H9 (cell line): ENCODE data around the gene ADARB2. TPM values are rescaled to one million over a fixed set of nuclear protein-coding genes. Genes with fewer than 3 reads are reported as not detected.

Experiments used
- DNase-seq: peaks from one replicate; pipeline ENCODE4 v3.0.0-alpha.2; 2017
- H2AFZ ChIP-seq: one replicate; pipeline ENCODE4 v1.6.1; 2013; ENCODE audit warnings: mild to moderate bottlenecking, low read length, control low read depth, moderate library complexity
- H2AK5ac ChIP-seq: 2 replicates; pipeline ENCODE4 v1.6.1; 2013; ENCODE audit warnings: low read length, control low read depth, mixed read lengths; ENCODE audit not compliant: insufficient read length
- H2BK120ac ChIP-seq: one replicate; pipeline ENCODE4 v1.6.1; 2013; ENCODE audit warnings: low read depth, mild to moderate bottlenecking, low read length, control low read depth, inconsistent platforms; ENCODE audit not compliant: poor library complexity, severe bottlenecking
- H2BK12ac ChIP-seq: 2 replicates; pipeline ENCODE4 v1.6.1; 2013; ENCODE audit warnings: low read length, control low read depth, mixed read lengths, low read depth; ENCODE audit not compliant: insufficient read length
- H2BK15ac ChIP-seq: 2 replicates; pipeline ENCODE4 v1.6.1; 2013; ENCODE audit warnings: low read depth, low read length, control low read depth
- H2BK20ac ChIP-seq: one replicate; pipeline ENCODE4 v1.6.1; 2013; ENCODE audit warnings: low read depth, mild to moderate bottlenecking, low read length, control low read depth, inconsistent platforms; ENCODE audit not compliant: poor library complexity, severe bottlenecking
- H2BK5ac ChIP-seq: 2 replicates; pipeline ENCODE4 v1.6.1; 2013; ENCODE audit warnings: low read length, control low read depth, mixed read lengths; ENCODE audit not compliant: insufficient read length
- H3K14ac ChIP-seq: 2 replicates; pipeline ENCODE4 v1.6.1; 2013; ENCODE audit warnings: low read length, control low read depth; ENCODE audit not compliant: insufficient read depth
- H3K18ac ChIP-seq: 2 replicates; pipeline ENCODE4 v1.6.1; 2013; ENCODE audit warnings: low read depth, mild to moderate bottlenecking, mixed read lengths, low read length, control low read depth; ENCODE audit not compliant: insufficient read length
- H3K23ac ChIP-seq: 2 replicates; pipeline ENCODE4 v1.6.1; 2013; ENCODE audit warnings: low read length, control low read depth, mixed read lengths, low read depth; ENCODE audit not compliant: insufficient read length
- H3K23me2 ChIP-seq: 2 replicates; pipeline ENCODE4 v1.6.1; 2013; ENCODE audit warnings: low read depth, mild to moderate bottlenecking, mixed read lengths, low read length, control low read depth; ENCODE audit not compliant: insufficient read length, poor library complexity, severe bottlenecking
- H3K27ac ChIP-seq: 2 replicates; pipeline ENCODE4 v1.5.1; 2013; ENCODE audit warnings: low read length, control low read depth, mixed read lengths, low read depth; ENCODE audit not compliant: insufficient read length
- H3K27me3 ChIP-seq: 2 replicates; pipeline ENCODE4 v1.6.1; 2013; ENCODE audit warnings: low read length, control low read depth, inconsistent platforms; ENCODE audit not compliant: insufficient read depth
- H3K4ac ChIP-seq: 2 replicates; pipeline ENCODE4 v1.6.1; 2013; ENCODE audit warnings: low read depth, mild to moderate bottlenecking, control low read depth, inconsistent platforms, low read length, moderate library complexity
- H3K4me1 ChIP-seq: 2 replicates; pipeline ENCODE4 v1.6.1; 2013; ENCODE audit warnings: low read length, control low read depth, inconsistent platforms; ENCODE audit not compliant: insufficient read depth
- H3K4me2 ChIP-seq: 2 replicates; pipeline ENCODE4 v1.6.1; 2013; ENCODE audit warnings: low read length, control low read depth, mixed read lengths; ENCODE audit not compliant: insufficient read length, insufficient read depth
- H3K56ac ChIP-seq: 2 replicates; pipeline ENCODE4 v1.6.1; 2013; ENCODE audit warnings: low read depth, mild to moderate bottlenecking, mixed read lengths, low read length, control low read depth; ENCODE audit not compliant: insufficient read length
- H3K79me1 ChIP-seq: 2 replicates; pipeline ENCODE4 v1.6.1; 2013; ENCODE audit warnings: low read depth, mild to moderate bottlenecking, moderate library complexity, low read length, control low read depth, inconsistent platforms; ENCODE audit not compliant: insufficient read depth, poor library complexity, severe bottlenecking
- H3K79me2 ChIP-seq: 2 replicates; pipeline ENCODE4 v1.6.1; 2013; ENCODE audit warnings: low read length, control low read depth, inconsistent platforms; ENCODE audit not compliant: insufficient read depth
- H3K9ac ChIP-seq: 2 replicates; pipeline ENCODE4 v1.6.1; 2013; ENCODE audit warnings: low read length, control low read depth, mixed read lengths; ENCODE audit not compliant: insufficient read length; ENCODE audit errors: extremely low read depth
- H3K9me3 ChIP-seq: one replicate; pipeline ENCODE4 v1.6.1; 2013; ENCODE audit warnings: low read depth, low read length, inconsistent platforms; ENCODE audit not compliant: control insufficient read depth
- H3T11ph ChIP-seq: one replicate; pipeline ENCODE4 v1.6.1; 2013; ENCODE audit warnings: mild to moderate bottlenecking, low read length, control low read depth, inconsistent platforms
- H4K20me1 ChIP-seq: one replicate; pipeline ENCODE4 v1.6.1; 2013; ENCODE audit not compliant: control insufficient read depth, insufficient read length, insufficient read depth
- H4K5ac ChIP-seq: 2 replicates; pipeline ENCODE4 v1.6.1; 2013; ENCODE audit warnings: low read depth, mild to moderate bottlenecking, mixed read lengths, low read length, control low read depth; ENCODE audit not compliant: insufficient read length
- H4K8ac ChIP-seq: replicated peaks from 2 replicates; pipeline ENCODE4 v1.6.1; 2013; ENCODE audit warnings: low read length, control low read depth, mixed read lengths, low read depth; ENCODE audit not compliant: insufficient read length
- H4K91ac ChIP-seq: 2 replicates; pipeline ENCODE4 v1.6.1; 2013; ENCODE audit warnings: low read depth, mild to moderate bottlenecking, moderate library complexity, mixed read lengths, low read length, control low read depth; ENCODE audit not compliant: insufficient read length
- H3K27ac Mint-ChIP-seq, 3 experiments: 2 replicates in 2 of 3; 3 replicates in 1 of 3; pipeline ENCODE4 v1.8.0; 2020 to 2021; ENCODE audit warnings: mixed read lengths in 3 of 3, mild to moderate bottlenecking in 1 of 3, moderate library complexity in 1 of 3
- H3K27me3 Mint-ChIP-seq: 2 replicates; pipeline ENCODE4 v1.8.0; 2021; ENCODE audit warnings: low read depth, mild to moderate bottlenecking, moderate library complexity, mixed read lengths
- H3K36me3 Mint-ChIP-seq, 3 experiments: 2 replicates in 2 of 3; 3 replicates in 1 of 3; pipeline ENCODE4 v1.8.0; 2020 to 2021; ENCODE audit warnings: low read depth in 3 of 3, mixed read lengths in 3 of 3; ENCODE audit not compliant: insufficient read depth in 1 of 3
- H3K4me1 Mint-ChIP-seq, 2 experiments: 2 replicates each; pipeline ENCODE4 v1.8.0; 2020; ENCODE audit warnings: mixed read lengths in 2 of 2
- H3K4me3 Mint-ChIP-seq, 2 experiments: 2 replicates in 1 of 2; 3 replicates in 1 of 2; pipeline ENCODE4 v1.8.0; 2020 to 2021; ENCODE audit warnings: mild to moderate bottlenecking in 2 of 2, mixed read lengths in 2 of 2, moderate library complexity in 1 of 2
- H3K9me3 Mint-ChIP-seq, 2 experiments: 2 replicates in 1 of 2; 3 replicates in 1 of 2; pipeline ENCODE4 v1.8.0; 2020; ENCODE audit warnings: mild to moderate bottlenecking in 2 of 2, mixed read lengths in 2 of 2, moderate library complexity in 1 of 2
- WGBS: extraction: QIAGEN DNeasy Blood & Tissue Kit; methylation state at CpG from one replicate; pipeline ENCODE4 v1.1.7; 2013; ENCODE audit warnings: missing lambda C conversion rate, low lambda C conversion rate, mixed read lengths; ENCODE audit not compliant: insufficient read length; ENCODE audit errors: extremely low coverage; 5-methylcytosine and 5-hydroxymethylcytosine counted together
- total RNA-seq: library from RNA; stranded (reverse); gene quantifications from 2 replicates; pipeline ENCODE4 v1.2.1, GENCODE V29; 2021
- TF ChIP-seq, protein P1 (sequence below): fragments of 200-600 bp; sonication (generic); conservative IDR thresholded peaks from 3 replicates; pipeline ENCODE4 v1.8.0; 2021; ENCODE audit warnings: antibody characterized with exemption, mild to moderate bottlenecking

The ADARB2 gene
- total RNA-seq, 1 experiment from 2014 or later: 0.87 TPM

- Histone ChIP-seq H3K27ac (no peak overlapping the region), H3K56ac (no peak overlapping the region), H3K27me3 (no peaks in the 10 kb centered on the region), H2BK5ac (no peak overlapping the region), H2AFZ (no peak overlapping the region), H2BK12ac (no peak overlapping the region), H2BK120ac (no peak overlapping the region), H3K9me3 (no peaks in the 10 kb centered on the region), H3K18ac (no peak overlapping the region), H3K4me2 (no peak overlapping the region), H3K9ac (no peak overlapping the region), H4K8ac (no peak overlapping the region), H3K4me1 (no peaks in the 10 kb centered on the region), H2BK20ac (no peak overlapping the region), H2BK15ac (no peak overlapping the region), H4K20me1 (no peaks in the 10 kb centered on the region), H3K23ac (no peak overlapping the region), H3K23me2 (no peaks in the 10 kb centered on the region), H3K79me1 (no peaks in the 10 kb centered on the region), H4K91ac (no peak overlapping the region), H2AK5ac (no peak overlapping the region), H3K14ac (no peak overlapping the region), H3K79me2 (no peaks in the 10 kb centered on the region), H3T11ph (no peak overlapping the region), H4K5ac (no peak overlapping the region), H3K4ac (no peak overlapping the region)
- DNase-seq: no peak
- no CpG with 5 or more reads among the region's 13 CpGs for WGBS
- Mint-ChIP-seq H3K4me3 (no peak overlapping the region), H3K9me3 (no peaks in the 10 kb centered on the region), H3K4me1 (peaks cover 11 to 21% of the 10 kb centered on the region in 2 experiments), H3K27me3 (peaks cover 11% of the 10 kb centered on the region), H3K27ac (peak overlapping the region in 1 of 3 experiments; percentile 83; a peak in 2 of 7 replicates), H3K36me3 (no peaks in the 10 kb centered on the region)
- TF ChIP-seq, protein P1, sequence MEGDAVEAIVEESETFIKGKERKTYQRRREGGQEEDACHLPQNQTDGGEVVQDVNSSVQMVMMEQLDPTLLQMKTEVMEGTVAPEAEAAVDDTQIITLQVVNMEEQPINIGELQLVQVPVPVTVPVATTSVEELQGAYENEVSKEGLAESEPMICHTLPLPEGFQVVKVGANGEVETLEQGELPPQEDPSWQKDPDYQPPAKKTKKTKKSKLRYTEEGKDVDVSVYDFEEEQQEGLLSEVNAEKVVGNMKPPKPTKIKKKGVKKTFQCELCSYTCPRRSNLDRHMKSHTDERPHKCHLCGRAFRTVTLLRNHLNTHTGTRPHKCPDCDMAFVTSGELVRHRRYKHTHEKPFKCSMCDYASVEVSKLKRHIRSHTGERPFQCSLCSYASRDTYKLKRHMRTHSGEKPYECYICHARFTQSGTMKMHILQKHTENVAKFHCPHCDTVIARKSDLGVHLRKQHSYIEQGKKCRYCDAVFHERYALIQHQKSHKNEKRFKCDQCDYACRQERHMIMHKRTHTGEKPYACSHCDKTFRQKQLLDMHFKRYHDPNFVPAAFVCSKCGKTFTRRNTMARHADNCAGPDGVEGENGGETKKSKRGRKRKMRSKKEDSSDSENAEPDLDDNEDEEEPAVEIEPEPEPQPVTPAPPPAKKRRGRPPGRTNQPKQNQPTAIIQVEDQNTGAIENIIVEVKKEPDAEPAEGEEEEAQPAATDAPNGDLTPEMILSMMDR: no peak
Measured at GRCh38 chr10:1563028-1563427, 174.3 kb downstream of the ADARB2 start.
